ENCODE measurements around the gene GALNT2. TPM values are rescaled to one million over a fixed set of nuclear protein-coding genes. Genes with fewer than 3 reads are reported as not detected.

Gene GALNT2
- total and polyA plus RNA-seq, 2 of the 13 experiments (the other 11 are each of a cell fraction or from before 2014, with no cell fraction given) = 39.3 to 39.6 TPM

DNA sequence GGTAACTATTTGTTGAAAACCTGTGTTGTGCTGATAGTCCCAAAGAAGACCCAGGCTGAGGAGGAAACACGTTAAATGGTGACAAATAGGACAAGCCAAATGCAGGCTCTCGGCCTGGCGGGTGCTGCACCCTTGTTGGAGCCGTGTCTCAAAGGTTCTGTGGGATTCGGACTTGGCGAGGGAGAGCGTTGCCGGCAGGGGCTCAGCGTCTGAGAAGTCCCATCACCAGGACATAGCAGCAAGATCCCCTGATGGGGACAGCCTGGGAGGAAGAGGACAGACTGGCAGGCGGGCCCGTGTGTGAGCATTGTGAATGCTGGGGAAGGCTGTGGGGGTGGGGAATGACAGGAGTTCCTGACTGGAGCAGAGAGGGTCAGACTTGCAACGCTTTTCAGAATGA lies 216.6 kb downstream of the GALNT2 start (continued):
- TF ChIP-seq, protein P1, sequence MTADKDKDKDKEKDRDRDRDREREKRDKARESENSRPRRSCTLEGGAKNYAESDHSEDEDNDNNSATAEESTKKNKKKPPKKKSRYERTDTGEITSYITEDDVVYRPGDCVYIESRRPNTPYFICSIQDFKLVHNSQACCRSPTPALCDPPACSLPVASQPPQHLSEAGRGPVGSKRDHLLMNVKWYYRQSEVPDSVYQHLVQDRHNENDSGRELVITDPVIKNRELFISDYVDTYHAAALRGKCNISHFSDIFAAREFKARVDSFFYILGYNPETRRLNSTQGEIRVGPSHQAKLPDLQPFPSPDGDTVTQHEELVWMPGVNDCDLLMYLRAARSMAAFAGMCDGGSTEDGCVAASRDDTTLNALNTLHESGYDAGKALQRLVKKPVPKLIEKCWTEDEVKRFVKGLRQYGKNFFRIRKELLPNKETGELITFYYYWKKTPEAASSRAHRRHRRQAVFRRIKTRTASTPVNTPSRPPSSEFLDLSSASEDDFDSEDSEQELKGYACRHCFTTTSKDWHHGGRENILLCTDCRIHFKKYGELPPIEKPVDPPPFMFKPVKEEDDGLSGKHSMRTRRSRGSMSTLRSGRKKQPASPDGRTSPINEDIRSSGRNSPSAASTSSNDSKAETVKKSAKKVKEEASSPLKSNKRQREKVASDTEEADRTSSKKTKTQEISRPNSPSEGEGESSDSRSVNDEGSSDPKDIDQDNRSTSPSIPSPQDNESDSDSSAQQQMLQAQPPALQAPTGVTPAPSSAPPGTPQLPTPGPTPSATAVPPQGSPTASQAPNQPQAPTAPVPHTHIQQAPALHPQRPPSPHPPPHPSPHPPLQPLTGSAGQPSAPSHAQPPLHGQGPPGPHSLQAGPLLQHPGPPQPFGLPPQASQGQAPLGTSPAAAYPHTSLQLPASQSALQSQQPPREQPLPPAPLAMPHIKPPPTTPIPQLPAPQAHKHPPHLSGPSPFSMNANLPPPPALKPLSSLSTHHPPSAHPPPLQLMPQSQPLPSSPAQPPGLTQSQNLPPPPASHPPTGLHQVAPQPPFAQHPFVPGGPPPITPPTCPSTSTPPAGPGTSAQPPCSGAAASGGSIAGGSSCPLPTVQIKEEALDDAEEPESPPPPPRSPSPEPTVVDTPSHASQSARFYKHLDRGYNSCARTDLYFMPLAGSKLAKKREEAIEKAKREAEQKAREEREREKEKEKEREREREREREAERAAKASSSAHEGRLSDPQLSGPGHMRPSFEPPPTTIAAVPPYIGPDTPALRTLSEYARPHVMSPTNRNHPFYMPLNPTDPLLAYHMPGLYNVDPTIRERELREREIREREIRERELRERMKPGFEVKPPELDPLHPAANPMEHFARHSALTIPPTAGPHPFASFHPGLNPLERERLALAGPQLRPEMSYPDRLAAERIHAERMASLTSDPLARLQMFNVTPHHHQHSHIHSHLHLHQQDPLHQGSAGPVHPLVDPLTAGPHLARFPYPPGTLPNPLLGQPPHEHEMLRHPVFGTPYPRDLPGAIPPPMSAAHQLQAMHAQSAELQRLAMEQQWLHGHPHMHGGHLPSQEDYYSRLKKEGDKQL (CRISPR knock-in tag; IDR thresholded peaks at IDR 0.05; ENCODE audit: low read depth) = no peak
- TF ChIP-seq, protein P2, sequence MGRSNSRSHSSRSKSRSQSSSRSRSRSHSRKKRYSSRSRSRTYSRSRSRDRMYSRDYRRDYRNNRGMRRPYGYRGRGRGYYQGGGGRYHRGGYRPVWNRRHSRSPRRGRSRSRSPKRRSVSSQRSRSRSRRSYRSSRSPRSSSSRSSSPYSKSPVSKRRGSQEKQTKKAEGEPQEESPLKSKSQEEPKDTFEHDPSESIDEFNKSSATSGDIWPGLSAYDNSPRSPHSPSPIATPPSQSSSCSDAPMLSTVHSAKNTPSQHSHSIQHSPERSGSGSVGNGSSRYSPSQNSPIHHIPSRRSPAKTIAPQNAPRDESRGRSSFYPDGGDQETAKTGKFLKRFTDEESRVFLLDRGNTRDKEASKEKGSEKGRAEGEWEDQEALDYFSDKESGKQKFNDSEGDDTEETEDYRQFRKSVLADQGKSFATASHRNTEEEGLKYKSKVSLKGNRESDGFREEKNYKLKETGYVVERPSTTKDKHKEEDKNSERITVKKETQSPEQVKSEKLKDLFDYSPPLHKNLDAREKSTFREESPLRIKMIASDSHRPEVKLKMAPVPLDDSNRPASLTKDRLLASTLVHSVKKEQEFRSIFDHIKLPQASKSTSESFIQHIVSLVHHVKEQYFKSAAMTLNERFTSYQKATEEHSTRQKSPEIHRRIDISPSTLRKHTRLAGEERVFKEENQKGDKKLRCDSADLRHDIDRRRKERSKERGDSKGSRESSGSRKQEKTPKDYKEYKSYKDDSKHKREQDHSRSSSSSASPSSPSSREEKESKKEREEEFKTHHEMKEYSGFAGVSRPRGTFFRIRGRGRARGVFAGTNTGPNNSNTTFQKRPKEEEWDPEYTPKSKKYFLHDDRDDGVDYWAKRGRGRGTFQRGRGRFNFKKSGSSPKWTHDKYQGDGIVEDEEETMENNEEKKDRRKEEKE (IDR thresholded peaks at IDR 0.05) = no peak
- TF ChIP-seq, protein P3, sequence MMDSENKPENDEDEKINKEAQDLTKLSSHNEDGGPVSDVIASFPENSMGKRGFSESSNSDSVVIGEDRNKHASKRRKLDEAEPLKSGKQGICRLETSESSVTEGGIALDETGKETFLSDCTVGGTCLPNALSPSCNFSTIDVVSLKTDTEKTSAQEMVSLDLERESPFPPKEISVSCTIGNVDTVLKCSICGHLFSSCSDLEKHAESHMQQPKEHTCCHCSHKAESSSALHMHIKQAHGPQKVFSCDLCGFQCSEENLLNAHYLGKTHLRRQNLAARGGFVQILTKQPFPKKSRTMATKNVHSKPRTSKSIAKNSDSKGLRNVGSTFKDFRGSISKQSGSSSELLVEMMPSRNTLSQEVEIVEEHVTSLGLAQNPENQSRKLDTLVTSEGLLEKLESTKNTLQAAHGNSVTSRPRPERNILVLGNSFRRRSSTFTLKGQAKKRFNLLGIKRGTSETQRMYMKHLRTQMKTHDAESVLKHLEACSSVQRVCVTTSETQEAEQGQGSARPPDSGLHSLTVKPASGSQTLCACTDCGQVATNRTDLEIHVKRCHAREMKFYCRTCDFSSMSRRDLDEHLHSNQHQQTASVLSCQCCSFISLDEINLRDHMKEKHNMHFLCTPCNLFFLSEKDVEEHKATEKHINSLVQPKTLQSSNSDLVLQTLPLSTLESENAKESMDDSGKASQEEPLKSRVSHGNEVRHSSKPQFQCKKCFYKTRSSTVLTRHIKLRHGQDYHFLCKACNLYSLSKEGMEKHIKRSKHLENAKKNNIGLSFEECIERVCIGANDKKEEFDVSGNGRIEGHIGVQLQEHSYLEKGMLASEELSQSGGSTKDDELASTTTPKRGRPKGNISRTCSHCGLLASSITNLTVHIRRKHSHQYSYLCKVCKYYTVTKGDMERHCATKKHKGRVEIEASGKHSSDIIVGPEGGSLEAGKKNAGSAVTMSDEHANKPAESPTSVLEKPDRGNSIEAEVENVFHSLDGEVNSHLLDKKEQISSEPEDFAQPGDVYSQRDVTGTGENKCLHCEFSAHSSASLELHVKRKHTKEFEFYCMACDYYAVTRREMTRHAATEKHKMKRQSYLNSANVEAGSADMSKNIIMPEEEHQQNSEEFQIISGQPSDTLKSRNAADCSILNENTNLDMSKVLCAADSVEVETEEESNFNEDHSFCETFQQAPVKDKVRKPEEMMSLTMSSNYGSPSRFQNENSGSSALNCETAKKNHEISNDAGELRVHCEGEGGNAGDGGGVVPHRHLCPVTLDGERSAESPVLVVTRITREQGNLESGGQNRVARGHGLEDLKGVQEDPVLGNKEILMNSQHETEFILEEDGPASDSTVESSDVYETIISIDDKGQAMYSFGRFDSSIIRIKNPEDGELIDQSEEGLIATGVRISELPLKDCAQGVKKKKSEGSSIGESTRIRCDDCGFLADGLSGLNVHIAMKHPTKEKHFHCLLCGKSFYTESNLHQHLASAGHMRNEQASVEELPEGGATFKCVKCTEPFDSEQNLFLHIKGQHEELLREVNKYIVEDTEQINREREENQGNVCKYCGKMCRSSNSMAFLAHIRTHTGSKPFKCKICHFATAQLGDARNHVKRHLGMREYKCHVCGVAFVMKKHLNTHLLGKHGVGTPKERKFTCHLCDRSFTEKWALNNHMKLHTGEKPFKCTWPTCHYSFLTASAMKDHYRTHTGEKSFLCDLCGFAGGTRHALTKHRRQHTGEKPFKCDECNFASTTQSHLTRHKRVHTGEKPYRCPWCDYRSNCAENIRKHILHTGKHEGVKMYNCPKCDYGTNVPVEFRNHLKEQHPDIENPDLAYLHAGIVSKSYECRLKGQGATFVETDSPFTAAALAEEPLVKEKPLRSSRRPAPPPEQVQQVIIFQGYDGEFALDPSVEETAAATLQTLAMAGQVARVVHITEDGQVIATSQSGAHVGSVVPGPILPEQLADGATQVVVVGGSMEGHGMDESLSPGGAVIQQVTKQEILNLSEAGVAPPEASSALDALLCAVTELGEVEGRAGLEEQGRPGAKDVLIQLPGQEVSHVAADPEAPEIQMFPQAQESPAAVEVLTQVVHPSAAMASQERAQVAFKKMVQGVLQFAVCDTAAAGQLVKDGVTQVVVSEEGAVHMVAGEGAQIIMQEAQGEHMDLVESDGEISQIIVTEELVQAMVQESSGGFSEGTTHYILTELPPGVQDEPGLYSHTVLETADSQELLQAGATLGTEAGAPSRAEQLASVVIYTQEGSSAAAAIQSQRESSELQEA (CRISPR knock-in tag; IDR thresholded peaks at IDR 0.05; ENCODE audit: not compliant biosample characterization) = no peak

Data from HepG2 (cell line).